ENCODE results near the gene GDPD1.
"Not testable (repeated sequence)": the region's sequence is repeated elsewhere in the genome, so short reads cannot be mapped to it uniquely, and the experiment has no call there.

GDPD1 gene

DNA sequence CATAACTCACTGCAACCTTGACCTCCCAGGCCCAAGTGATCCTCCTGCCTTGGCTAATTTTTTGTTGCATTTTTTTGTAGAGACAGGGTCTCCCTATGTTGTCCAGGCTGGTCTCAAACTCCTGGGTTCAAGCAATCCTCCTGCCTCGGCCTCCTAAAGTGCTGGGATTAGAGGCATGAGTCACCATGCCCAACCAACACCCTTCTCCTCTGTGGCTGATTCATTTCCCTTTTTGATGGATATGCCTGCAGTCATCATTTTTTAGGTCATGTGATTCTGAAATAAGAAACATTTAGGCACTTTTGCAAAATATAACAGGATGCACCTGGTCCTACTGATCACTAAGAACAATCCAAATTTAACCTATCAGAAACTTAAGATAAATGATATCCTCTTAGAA, 67.1 kb downstream of the GDPD1 start:
- no peaks in the 10 kb centered on the region for H3K9me3 ChIP-seq (ENCODE audit: control insufficient read depth, insufficient read depth, low read depth, low read length)
- H3K4me1 ChIP-seq (ENCODE audit: control insufficient read depth, insufficient read depth, low read length): peaks cover 8% of the 10 kb centered on the region
- H3K27ac ChIP-seq (ENCODE audit: extremely low read depth, low read depth, low read length): no peak overlapping the region
- TF ChIP-seq SCRT1 (tag by site-specific recombination; IDR thresholded peaks at IDR 0.05; ENCODE audit: borderline replicate concordance) (no peak), MZF1 (tag by site-specific recombination; IDR thresholded peaks at IDR 0.05; ENCODE audit: borderline replicate concordance) (peak; percentile 92; the same call in 1 of the 2 replicates), SETDB1 (IDR thresholded peaks at IDR 0.05; ENCODE audit: insufficient read length, low read length) (peak; percentile 20)
- H3K36me3 ChIP-seq (ENCODE audit: control insufficient read depth in 2 of 2, insufficient read depth in 1 of 2, low read length in 2 of 2): no peaks in the 10 kb centered on the region
- ChIA-PET CTCF (interaction anchor here (0.7 kb wide), 1 partner anchor 541 kb away, joined by 3 read pairs; no protein-coding TSS in a partner anchor), POLR2A (no interaction called here)
- H3K4me3 ChIP-seq (ENCODE audit: low read depth, low read length): no peak overlapping the region

GRCh38 chr17:59287891-59288290, 67.6 kb downstream of the GDPD1 start:
- POLR2A ChIA-PET: no interaction called here
- Histone ChIP-seq H3K27ac (ENCODE audit: extremely low read depth, low read depth, low read length) (no peak overlapping the region), H3K4me1 (ENCODE audit: control insufficient read depth, insufficient read depth, low read length) (peaks cover 8% of the 10 kb centered on the region), H3K4me3 (ENCODE audit: low read depth, low read length) (no peak overlapping the region), H3K36me3 (ENCODE audit: control insufficient read depth in 2 of 2, insufficient read depth in 1 of 2, low read length in 2 of 2) (no peaks in the 10 kb centered on the region), H3K9me3 (ENCODE audit: control insufficient read depth, insufficient read depth, low read depth, low read length) (no peaks in the 10 kb centered on the region)
- TF ChIP-seq, protein P1, sequence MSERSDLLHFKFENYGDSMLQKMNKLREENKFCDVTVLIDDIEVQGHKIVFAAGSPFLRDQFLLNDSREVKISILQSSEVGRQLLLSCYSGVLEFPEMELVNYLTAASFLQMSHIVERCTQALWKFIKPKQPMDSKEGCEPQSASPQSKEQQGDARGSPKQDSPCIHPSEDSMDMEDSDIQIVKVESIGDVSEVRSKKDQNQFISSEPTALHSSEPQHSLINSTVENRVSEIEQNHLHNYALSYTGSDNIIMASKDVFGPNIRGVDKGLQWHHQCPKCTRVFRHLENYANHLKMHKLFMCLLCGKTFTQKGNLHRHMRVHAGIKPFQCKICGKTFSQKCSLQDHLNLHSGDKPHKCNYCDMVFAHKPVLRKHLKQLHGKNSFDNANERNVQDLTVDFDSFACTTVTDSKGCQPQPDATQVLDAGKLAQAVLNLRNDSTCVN (tag by site-specific recombination; optimal IDR thresholded peaks at IDR 0.05): no peak
- TF ChIP-seq ZNF561 (tag by site-specific recombination; IDR thresholded peaks at IDR 0.05; ENCODE audit: borderline replicate concordance): no peak
- CTCF ChIA-PET: interaction anchor here (0.7 kb wide), 1 partner anchor 540 kb away, joined by 3 read pairs; no protein-coding TSS in a partner anchor

DNA sequence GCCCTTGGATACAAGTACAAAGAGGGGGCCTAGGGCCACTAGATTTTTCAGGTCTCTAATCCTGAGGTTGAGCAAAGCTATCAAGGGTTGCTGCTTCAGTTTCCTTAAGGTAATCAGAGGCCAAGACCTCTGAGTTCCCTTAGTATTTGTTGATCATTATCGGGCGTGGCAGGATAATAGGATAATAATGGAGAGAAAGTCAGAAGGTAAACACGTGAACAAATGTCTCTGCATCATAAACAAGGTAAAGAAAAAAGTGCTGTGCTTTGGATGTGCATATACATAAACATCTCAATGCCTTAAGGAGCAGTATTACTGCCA, 69.6 kb downstream of the GDPD1 start:
- no peaks in the 10 kb centered on the region for H3K9me3 ChIP-seq (ENCODE audit: control insufficient read depth, insufficient read depth, low read depth, low read length)
- H3K27ac ChIP-seq (ENCODE audit: extremely low read depth, low read depth, low read length): peak overlapping the region; percentile 32
- no peak for TF ChIP-seq ZNF292 (tag by site-specific recombination; IDR thresholded peaks at IDR 0.05; ENCODE audit: borderline replicate concordance, low read depth)
- TF ChIP-seq ZNF37A (tag by site-specific recombination; IDR thresholded peaks at IDR 0.05): no peak
- 0 out of 2 replicates have a peak, but pooled peaks have one; percentile 17 for TF ChIP-seq ZNF335 (tag by site-specific recombination; conservative IDR thresholded peaks at IDR 0.05)
- CTCF ChIA-PET: interaction anchor here (0.6 to 0.7 kb wide), 2 partner anchors 10 to 79 kb away, joined by 3 to 7 read pairs; no protein-coding TSS in a partner anchor
- POLR2A ChIA-PET: interaction anchor here (0.6 kb wide), 1 partner anchor 8 kb away, joined by 3 read pairs; no protein-coding TSS in a partner anchor
- H3K4me1 ChIP-seq (ENCODE audit: control insufficient read depth, insufficient read depth, low read length): peaks cover 8% of the 10 kb centered on the region
- H3K4me3 ChIP-seq (ENCODE audit: low read depth, low read length): no peak overlapping the region
- H3K36me3 ChIP-seq (ENCODE audit: control insufficient read depth in 2 of 2, insufficient read depth in 1 of 2, low read length in 2 of 2): no peaks in the 10 kb centered on the region

DNA sequence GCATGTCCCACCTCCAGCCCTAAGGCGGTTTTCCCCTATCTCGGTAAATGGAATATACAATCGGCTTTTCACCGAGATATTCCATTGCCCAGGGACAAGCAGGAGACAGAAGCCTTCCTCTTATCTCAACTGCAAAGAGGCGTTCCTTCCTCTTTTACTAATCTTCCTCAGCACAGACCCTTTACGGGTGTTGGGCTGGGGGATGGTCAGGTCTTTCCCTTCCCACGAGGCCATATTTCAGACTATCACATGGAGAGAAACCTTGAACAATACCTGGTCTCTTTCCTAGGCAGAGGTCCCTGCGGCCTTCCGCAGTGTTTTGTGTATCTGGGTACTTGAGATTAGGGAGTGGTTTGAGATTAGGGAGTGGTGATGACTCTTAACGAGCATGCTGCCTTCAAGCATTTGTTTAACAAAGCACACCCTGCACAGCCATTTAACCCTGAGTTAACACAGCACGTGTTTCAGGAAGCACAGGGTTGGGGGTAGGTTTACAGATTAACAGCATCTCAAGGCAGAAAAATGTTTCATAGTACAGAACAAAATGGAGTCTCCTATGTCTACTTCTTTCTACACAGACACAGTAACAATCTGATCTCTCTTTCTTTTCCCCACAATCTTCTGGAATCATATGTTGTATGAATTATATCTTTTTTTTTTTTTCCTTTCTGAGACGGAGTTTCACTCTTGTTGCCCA, 70.1 kb downstream of the GDPD1 start:
- H3K4me3 ChIP-seq (ENCODE audit: low read depth, low read length); H3K4me1 ChIP-seq (ENCODE audit: control insufficient read depth, insufficient read depth, low read length); H3K9me3 ChIP-seq (ENCODE audit: control insufficient read depth, insufficient read depth, low read depth, low read length); H3K36me3 ChIP-seq (ENCODE audit: control insufficient read depth in 2 of 2, insufficient read depth in 1 of 2, low read length in 2 of 2): not testable (repeated sequence)
- CTCF ChIA-PET: interaction anchor here (0.7 kb wide), 1 partner anchor 79 kb away, joined by 3 read pairs; no protein-coding TSS in a partner anchor
- H3K27ac ChIP-seq (ENCODE audit: extremely low read depth, low read depth, low read length): peak overlapping the region; percentile 32
- POLR2A ChIA-PET: interaction anchor here (0.7 kb wide), 1 partner anchor 62 kb away, joined by 3 read pairs; no protein-coding TSS in a partner anchor
- TF ChIP-seq FEZF1 (tag by site-specific recombination; IDR thresholded peaks at IDR 0.05): peak; percentile 73
- TF ChIP-seq ZSCAN30 (tag by site-specific recombination; IDR thresholded peaks at IDR 0.05): peak; percentile 53; the same call in 1 of the 2 replicates
- peak; percentile 35; the same call in 1 of the 2 replicates for TF ChIP-seq SP3 (tag by site-specific recombination; IDR thresholded peaks at IDR 0.05)
- peak; percentile 40; the same call in 1 of the 2 replicates for TF ChIP-seq YY2 (tag by site-specific recombination; IDR thresholded peaks at IDR 0.05)
- TF ChIP-seq TRIM28 (IDR thresholded peaks at IDR 0.05; ENCODE audit: borderline replicate concordance, low read length): peak; percentile 74
- TF ChIP-seq, protein P2, sequence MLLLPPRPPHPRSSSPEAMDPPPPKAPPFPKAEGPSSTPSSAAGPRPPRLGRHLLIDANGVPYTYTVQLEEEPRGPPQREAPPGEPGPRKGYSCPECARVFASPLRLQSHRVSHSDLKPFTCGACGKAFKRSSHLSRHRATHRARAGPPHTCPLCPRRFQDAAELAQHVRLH (tag by site-specific recombination; IDR thresholded peaks at IDR 0.05): 0 out of 2 replicates have a peak, but pooled peaks have one; percentile 30
- TF ChIP-seq, protein P3, sequence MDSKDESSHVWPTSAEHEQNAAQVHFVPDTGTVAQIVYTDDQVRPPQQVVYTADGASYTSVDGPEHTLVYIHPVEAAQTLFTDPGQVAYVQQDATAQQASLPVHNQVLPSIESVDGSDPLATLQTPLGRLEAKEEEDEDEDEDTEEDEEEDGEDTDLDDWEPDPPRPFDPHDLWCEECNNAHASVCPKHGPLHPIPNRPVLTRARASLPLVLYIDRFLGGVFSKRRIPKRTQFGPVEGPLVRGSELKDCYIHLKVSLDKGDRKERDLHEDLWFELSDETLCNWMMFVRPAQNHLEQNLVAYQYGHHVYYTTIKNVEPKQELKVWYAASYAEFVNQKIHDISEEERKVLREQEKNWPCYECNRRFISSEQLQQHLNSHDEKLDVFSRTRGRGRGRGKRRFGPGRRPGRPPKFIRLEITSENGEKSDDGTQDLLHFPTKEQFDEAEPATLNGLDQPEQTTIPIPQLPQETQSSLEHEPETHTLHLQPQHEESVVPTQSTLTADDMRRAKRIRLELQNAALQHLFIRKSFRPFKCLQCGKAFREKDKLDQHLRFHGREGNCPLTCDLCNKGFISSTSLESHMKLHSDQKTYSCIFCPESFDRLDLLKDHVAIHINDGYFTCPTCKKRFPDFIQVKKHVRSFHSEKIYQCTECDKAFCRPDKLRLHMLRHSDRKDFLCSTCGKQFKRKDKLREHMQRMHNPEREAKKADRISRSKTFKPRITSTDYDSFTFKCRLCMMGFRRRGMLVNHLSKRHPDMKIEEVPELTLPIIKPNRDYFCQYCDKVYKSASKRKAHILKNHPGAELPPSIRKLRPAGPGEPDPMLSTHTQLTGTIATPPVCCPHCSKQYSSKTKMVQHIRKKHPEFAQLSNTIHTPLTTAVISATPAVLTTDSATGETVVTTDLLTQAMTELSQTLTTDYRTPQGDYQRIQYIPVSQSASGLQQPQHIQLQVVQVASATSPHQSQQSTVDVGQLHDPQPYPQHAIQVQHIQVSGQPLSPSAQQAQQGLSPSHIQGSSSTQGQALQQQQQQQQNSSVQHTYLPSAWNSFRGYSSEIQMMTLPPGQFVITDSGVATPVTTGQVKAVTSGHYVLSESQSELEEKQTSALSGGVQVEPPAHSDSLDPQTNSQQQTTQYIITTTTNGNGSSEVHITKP (tag by site-specific recombination; IDR thresholded peaks at IDR 0.05): peak; percentile 63
- TF ChIP-seq, protein P4, sequence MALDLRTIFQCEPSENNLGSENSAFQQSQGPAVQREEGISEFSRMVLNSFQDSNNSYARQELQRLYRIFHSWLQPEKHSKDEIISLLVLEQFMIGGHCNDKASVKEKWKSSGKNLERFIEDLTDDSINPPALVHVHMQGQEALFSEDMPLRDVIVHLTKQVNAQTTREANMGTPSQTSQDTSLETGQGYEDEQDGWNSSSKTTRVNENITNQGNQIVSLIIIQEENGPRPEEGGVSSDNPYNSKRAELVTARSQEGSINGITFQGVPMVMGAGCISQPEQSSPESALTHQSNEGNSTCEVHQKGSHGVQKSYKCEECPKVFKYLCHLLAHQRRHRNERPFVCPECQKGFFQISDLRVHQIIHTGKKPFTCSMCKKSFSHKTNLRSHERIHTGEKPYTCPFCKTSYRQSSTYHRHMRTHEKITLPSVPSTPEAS (tag by site-specific recombination; IDR thresholded peaks at IDR 0.05): peak; percentile 73; the same call in 1 of the 2 replicates
- peak; percentile 100 for TF ChIP-seq WT1 (tag by site-specific recombination; IDR thresholded peaks at IDR 0.05)
- peak; percentile 94 for TF ChIP-seq MZF1 (tag by site-specific recombination; IDR thresholded peaks at IDR 0.05; ENCODE audit: borderline replicate concordance)
- peak; percentile 70; the same call in 1 of the 2 replicates for TF ChIP-seq KLF7 (tag by site-specific recombination; IDR thresholded peaks at IDR 0.05; ENCODE audit: borderline replicate concordance)
- peak; percentile 82 for TF ChIP-seq ZNF24 (tag by site-specific recombination; IDR thresholded peaks at IDR 0.05)
- 0 out of 2 replicates have a peak, but pooled peaks have one; percentile 15 for TF ChIP-seq ZNF610 (tag by site-specific recombination; IDR thresholded peaks at IDR 0.05; ENCODE audit: borderline replicate concordance)
